ENCODE data around the gene MIPOL1.
"Not testable (repeated sequence)": the region's sequence is repeated elsewhere in the genome, so short reads cannot be mapped to it uniquely, and the experiment has no call there.

MIPOL1 gene

GRCh38 chr14:37411079-37411735, 213.5 kb downstream of the MIPOL1 start:
- DNase-seq = no peak

DNA sequence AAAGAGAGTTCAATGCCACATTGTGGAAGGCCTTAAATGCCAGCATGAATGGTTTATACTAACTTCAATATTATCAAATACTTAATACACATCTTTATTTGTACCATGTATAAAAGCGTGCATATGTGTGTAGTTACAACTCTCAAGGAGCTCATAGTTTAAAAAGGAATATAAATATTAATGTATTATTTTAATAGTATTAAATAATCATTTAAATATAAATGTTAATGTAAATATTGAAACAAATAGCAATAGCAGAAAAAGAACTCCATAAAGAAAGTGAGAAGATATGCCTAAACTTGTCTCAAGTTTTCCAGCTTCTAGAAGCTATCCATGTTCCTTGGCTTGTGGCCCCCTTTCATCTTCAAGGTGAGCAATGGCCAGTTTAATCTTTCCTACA, 215.3 kb downstream of the MIPOL1 start:
- DNase-seq = no peak

DNA sequence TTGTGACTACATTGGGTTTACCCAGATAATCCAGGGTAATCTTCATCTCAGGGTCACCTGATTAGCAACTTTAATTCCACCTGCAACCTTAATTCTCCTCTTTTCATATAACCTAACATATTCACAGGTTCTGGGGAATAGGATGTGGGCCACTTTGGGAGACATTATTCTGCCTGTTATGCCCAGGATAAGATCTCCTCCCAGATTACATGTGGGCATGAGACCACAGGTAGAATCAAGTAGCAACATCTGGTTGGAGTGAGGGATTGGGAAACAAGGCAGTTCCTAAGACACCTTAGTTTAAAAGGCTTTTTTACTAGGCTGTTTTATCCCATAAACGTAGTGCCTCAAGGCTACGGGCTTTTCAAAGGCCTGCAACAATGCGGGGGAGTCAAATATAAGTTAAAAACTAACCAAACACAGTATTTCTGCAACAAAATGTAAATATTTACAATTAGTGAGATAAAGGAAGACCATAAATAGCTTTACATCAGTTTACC, 215.8 kb downstream of the MIPOL1 start:
- no peak for DNase-seq

DNA sequence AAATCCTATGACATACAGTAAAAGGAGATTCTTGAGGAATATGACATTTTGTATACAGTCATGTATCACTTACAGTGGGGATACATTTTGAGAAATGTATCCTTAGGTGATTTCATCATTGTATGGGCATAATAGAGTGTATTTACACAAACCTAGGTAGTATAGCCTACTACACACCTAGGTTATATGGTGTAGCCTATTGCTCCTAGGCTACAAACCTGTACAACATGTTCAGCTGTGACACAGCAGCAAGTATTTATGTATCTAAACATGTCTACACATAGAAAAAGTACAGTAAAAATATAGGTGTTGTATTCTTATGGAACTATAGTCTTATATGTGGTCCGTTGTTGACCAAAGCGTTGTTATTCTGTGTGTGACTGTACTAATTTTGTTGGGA, 218.5 kb downstream of the MIPOL1 start:
- no peak for DNase-seq

DNA sequence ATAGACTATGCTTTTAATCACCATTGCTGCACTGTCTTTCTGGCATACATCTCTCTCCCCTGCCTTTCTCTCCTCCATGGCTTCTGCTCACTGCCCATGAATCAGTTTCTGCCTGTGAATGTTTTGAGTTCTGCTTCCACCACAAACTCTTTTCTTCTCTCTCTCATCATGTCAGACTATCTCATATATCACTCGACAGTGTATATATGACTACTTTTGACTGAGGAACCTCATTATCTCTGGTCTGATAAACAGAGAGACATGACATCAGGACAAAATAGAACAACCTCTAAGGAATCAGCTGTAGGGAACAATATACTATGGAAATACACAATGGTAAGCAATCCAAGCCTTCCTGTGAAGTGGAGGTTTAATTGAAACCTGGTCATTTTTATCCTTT, 219.4 kb downstream of the MIPOL1 start:
- DNase-seq = no peak

DNA sequence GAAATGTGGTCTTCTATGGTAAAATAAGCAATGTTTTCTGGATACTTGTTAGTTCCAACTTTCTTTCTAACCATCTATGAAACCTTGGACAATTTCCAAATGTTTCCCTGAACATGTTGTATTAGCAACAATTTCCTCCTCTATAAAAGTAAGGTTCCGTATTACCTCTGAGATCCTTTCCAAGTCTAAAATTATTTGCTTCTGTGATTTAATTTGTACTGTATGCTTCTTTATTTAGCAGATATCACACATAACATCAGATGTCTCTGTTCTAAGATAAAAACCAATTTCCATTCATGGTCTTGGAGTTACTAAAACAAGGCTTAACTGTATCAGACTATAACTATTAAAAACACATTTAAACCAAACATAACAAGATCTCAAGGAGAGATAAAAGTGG, 220.1 kb downstream of the MIPOL1 start:
- DNase-seq = no peak

DNA sequence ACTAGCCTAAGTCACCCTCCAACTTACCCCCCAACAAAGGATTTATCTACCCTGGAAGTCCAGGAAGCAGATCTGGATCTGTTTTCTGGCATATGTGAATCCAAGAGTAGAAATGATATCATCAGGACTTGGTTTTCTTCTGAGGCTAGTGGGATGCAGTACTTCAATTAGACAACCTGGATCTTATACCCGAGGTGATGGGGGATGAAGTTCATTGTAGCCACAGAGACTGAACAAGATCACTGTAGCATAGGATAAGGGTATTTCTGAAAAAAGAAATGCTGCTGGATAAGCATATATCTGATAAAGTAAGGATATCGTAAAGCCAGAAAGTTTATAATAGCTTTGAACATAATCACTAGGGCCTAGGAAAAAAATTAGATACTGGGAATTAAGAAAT, 222.9 kb downstream of the MIPOL1 start:
- no peak for DNase-seq

GRCh38 chr14:37422319-37422718, 224.6 kb downstream of the MIPOL1 start:
- no peak for DNase-seq

DNA sequence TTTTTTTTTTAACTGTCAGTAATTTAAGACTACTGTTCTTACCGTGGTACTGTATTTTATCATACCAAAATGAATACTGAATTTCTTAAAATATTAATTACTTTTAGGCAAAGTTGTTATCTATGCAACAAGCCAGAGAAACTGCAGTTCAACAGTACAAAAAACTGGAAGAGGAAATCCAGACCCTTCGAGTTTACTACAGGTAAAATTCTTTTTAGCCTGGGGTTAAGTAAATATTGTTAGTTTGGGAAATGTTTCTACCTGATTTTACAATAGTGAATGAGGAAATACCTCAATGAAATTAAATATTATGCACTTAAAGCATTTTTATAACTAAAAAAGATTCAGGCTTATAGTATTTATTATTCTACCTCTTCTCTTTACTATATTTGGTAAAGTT, 225.0 kb downstream of the MIPOL1 start:
- no peak for DNase-seq

DNA sequence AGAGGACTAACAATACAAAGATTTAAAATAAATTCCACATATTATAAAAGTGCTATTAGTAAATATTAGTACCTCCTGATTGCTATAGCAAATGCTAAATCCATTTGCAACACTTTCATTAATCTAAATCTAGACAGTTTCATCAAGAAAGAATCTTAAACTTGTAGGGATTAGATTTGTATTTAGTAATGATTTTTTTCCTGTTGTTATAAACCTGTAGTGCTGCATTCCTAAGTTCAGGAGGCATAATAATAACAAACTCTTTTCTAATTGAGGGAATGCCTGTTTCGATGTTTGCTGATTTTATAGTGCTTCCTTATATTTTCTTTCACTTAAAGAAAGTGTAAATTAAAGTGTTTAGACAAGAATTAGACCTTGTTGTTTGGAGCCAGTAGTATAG, 231.2 kb downstream of the MIPOL1 start:
- no peak for DNase-seq

- no peak for DNase-seq
These were observed 231.9 kb downstream of the MIPOL1 start for GRCh38 chr14:37429618-37430017.

DNA sequence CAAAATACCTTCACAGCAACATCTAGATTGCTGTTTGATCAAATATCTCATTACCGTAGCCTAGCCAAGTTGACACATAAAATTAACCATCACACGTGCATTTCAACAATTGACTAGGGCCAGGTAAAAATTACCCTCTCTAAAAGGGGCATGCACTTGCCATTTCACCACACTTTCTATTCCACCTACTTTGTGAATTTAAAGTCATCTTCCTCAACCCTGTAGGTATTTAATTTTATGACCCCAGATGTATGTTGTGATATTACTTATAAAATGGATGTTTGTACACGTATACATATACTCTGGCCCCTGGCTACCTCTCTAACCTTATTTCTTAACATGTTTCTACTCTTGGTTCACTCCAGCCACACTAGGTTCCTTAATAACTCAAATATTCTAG, 237.1 kb downstream of the MIPOL1 start:
- DNase-seq = no peak

DNA sequence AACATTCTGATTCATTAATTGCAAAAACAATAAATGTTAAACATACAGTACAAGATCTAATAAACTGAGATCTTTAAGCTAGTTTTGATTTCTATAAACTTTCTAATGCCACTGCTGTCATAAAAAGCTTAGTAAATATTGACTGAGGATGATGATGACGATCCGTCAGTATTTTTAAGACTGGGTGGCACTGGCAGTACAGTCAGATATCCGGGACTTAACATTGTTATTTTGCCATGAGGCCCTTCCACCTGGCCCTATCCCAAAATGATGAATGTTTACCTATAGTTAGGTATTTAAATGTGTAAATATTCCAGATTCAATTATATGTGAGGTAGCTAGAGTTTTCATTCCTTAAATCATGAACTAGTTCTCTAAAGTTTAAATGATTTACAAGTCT, 238.8 kb downstream of the MIPOL1 start:
- DNase-seq = no peak

GRCh38 chr14:37437490-37437889, 239.8 kb downstream of the MIPOL1 start:
- DNase-seq = no peak

- no peak for DNase-seq
These were observed 240.7 kb downstream of the MIPOL1 start for GRCh38 chr14:37438444-37438843.

DNA sequence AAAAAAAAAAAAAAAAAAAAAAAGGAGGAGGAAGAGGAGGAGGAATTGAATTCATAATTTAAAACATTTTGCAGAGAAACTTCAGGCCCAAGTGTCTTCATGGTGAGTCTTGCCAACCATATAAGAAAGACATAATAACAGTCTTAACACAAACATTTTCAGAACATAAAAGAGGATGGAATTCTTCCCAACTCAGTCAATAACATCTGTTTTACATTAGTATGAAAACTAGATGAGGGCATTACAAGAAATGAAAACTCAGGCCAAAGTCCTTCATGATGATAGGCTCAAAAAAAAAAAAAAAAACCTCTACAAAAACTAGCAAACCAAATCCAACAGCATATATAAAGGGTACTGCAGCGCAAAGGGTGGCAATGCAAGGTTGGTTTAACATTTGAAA, 245.7 kb downstream of the MIPOL1 start:
- DNase-seq = no peak

DNA sequence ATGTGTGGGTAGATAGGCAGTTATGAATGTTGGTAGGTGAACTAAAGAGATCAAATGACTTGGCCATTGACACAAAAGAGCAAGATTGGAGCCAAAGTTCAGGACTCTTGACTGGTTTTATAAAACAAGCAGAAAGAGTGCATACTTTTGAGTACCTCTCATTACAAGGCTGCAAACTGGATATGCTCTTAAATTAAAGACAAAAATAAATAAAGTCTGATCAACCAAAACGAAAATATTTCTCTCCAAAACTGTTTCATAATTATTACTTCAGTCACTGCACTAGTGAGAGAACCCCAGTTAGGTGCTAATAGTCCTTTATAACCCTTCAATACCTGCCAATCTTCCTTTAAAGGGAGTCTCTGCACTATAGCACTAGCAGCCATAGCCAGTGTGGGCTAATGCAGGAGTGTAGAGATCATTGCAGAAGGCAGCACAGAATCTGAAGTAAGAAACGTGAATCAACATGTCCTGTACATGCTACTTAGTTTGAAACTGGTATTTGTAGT, 250.2 kb downstream of the MIPOL1 start:
- DNase-seq = no peak

GRCh38 chr14:37452323-37452722, 254.6 kb downstream of the MIPOL1 start:
- no peak for DNase-seq

DNA sequence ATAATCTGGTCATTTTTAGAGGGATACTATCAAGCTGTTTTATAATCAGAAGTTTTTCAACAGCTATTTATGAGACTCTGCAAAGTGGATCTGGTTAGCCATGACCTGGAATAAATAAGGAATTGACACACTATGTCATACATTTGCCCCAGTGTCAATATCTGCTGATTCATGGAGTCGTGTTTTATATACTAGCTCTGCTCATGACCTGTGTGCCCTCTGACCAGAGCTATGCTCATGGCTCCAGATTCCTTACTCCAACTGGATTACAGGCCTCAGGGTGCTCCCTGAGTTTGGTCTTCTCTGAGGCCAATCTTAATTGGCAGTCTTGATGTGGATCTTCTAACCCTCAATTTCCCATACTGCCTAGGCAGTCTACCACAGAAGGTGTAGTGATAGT, 256.2 kb downstream of the MIPOL1 start:
- DNase-seq = no peak

- DNase-seq = no peak
These were observed 259.6 kb downstream of the MIPOL1 start for GRCh38 chr14:37457334-37457733.

DNA sequence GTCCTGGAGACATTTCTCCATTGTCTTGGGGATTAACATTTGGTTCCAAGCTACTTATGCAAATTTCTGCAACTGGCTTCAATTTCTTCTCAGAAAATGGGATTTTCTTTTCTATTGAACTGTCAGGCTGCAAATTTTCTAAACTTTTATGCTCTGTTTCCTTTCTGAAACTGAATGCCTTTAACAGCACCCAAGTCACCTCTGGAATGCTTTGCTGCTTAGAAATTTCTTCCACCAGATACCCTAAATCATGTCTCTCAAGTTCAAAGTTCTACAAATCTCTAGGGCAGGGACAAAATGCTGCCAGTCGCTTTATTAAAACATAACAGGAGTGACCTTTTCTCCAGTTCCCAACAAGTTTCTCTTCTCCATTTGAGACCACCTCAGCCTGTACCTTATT, 264.7 kb downstream of the MIPOL1 start:
- not testable (repeated sequence) for DNase-seq

DNA sequence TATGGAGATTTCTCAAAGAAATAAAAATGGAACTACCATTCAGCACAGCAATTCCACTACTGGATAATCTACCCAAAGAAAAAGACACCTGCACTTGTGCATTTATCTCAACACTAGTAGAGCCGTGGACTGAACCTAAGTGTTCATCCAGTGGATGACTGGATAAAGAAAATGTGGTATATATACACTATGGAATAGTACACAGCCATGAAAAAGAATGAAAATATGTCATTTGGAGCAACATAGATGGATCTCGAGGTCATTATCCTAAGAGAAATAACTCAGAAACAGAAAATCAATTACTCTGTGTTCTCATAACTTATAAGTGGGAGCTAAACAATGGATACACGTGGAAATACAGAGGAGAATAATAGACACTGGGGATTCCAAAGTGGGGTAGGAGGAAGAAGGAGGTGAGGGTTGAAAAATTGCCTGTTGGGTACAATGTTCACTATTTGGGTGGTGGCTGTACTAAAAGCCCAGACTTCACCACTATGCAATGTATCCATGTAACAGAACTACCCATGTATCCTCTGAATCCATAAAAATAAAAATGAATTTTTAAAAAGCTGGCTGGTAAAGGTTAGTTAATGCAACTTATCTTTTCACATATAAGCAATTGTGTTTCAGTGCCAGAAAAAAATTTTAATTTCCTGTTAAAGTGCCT, 266.6 kb downstream of the MIPOL1 start:
- DNase-seq = no peak

DNA sequence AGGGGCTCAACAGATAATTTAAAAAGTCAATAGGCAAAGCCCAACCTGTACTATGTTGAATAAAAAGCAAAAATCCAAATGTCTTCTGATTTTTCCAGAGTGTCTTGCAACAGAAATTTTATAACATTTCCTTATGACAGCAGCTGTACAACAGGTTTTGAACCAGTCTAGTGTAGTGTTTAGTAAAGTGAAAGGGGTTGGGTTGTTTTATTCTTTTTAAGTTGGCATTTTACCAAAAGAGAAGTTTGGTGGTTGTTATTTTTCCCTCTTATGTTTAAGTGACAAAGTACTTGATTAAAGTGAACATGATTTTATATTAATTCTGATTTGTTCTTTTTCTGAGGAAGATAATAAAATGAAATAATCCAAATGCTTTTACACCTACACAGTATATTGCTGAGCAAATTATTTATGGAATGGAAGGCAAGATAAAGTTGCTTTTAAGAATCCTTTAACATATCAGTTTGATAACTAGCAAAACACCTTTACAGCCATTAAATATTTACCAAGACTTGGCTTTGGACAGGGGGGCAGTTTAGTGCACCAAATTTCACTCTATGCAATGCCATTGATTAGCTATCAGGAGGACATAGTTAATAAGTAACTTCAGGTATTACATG, 268.4 kb downstream of the MIPOL1 start:
- no peak for DNase-seq

- no peak for DNase-seq
These were observed 268.9 kb downstream of the MIPOL1 start for GRCh38 chr14:37466623-37467088.
